Panc1 (cell line): ENCODE data around the gene CST5. TPM values are rescaled to one million over a fixed set of nuclear protein-coding genes. Genes with fewer than 3 reads are reported as not detected.

Source experiments
- ATAC-seq: fragments of 200-7000 bp; cut with Tn5 transposase; 2 replicates; pipeline ENCODE4 v1.9.1; 2020; ENCODE audit warnings: mild to moderate bottlenecking, moderate library complexity
- BruUV-seq: library from RNA; stranded (reverse); fragments of 400-500 nt; replicated peaks from 2 replicates; lab custom pipeline; 2021; lab: Mats Ljungman, UMichigan
- CTCF ChIA-PET: fragments of 300-600 bp; sonication (Branson Sonifier 250); formaldehyde crosslinking; loops from one replicate; lab custom pipeline; 2022; ENCODE audit warnings: antibody characterized with exemption; lab: Charles Lee
- POLR2A ChIA-PET: fragments of 300-600 bp; sonication (Branson Sonifier 250); formaldehyde crosslinking; loops from one replicate; lab custom pipeline; 2022; ENCODE audit warnings: antibody characterized with exemption; lab: Charles Lee
- DNase-seq: peaks from one replicate; pipeline ENCODE4 v3.0.0-alpha.2; 2010; ENCODE audit warnings: low read depth, low spot score
- H3K27ac ChIP-seq: 2 replicates; pipeline ENCODE4 v1.5.1; 2011; ENCODE audit warnings: mild to moderate bottlenecking, low read length, inconsistent platforms
- H3K27me3 ChIP-seq: fragments of 200-500 bp; sonication (Bioruptor generic); 2 replicates; pipeline ENCODE4 v1.6.0; 2014; ENCODE audit warnings: low read length, inconsistent platforms; ENCODE audit not compliant: control insufficient read depth, insufficient read depth
- H3K36me3 ChIP-seq: fragments of 200-500 bp; sonication (Bioruptor generic); 2 replicates; pipeline ENCODE4 v1.5.1; 2014; ENCODE audit warnings: inconsistent platforms, mild to moderate bottlenecking, low read length, moderate library complexity; ENCODE audit not compliant: control insufficient read depth, insufficient read depth
- H3K4me1 ChIP-seq: 2 replicates; pipeline ENCODE4 v1.5.1; 2011; ENCODE audit warnings: inconsistent platforms, mild to moderate bottlenecking, low read length, moderate library complexity; ENCODE audit not compliant: control insufficient read depth, insufficient read depth
- H3K4me3 ChIP-seq, 2 experiments: 2 replicates each; pipeline ENCODE4 v1.5.1; 2011 to 2012; ENCODE audit warnings: low read depth in 2 of 2, low read length in 2 of 2, mild to moderate bottlenecking in 2 of 2, inconsistent platforms in 1 of 2, moderate library complexity in 1 of 2
- H3K9me3 ChIP-seq: fragments of 200-500 bp; sonication (Bioruptor generic); 2 replicates; pipeline ENCODE4 v1.5.1; 2014; ENCODE audit warnings: low read depth, mild to moderate bottlenecking, inconsistent platforms, low read length, moderate library complexity; ENCODE audit not compliant: control insufficient read depth, insufficient read depth
- CTCF ChIP-seq: fragments of 450-650 bp; IDR thresholded peaks from 2 replicates; pipeline ENCODE4 v1.5.1; 2017; ENCODE audit warnings: mild to moderate bottlenecking
- POLR2AphosphoS5 ChIP-seq: IDR thresholded peaks from 2 replicates; pipeline ENCODE4 v1.6.1; 2012; ENCODE audit warnings: mild to moderate bottlenecking, low read depth, low read length, moderate library complexity
- SIN3A ChIP-seq: IDR thresholded peaks from 2 replicates; pipeline ENCODE4 v1.6.1; 2012; ENCODE audit warnings: low read depth, mild to moderate bottlenecking, low read length, moderate library complexity, borderline replicate concordance; ENCODE audit not compliant: insufficient read depth
- TCF7L2 ChIP-seq: IDR thresholded peaks from 2 replicates; pipeline ENCODE4 v1.6.1; 2011; ENCODE audit warnings: mild to moderate bottlenecking, low read depth, low read length, inconsistent platforms
- in situ Hi-C: cut with HindIII; loops from 2 replicates; pipeline ENCODE4 v1.10.0; 2016; ENCODE audit warnings: low sequenced_read_pairs, low pct_unique_long_range_greater_than_20kb
- intact Hi-C: fragments of 100-400 bp; cut with micrococcal nuclease; formaldehyde crosslinking; loops from one replicate; pipeline ENCODE4 v1.10.0; 2022; ENCODE audit not compliant: unreplicated experiment
- total RNA-seq: library from RNA; stranded (reverse); gene quantifications from one replicate; pipeline ENCODE4 v1.2.1, GENCODE V29; 2021; ENCODE audit not compliant: unreplicated experiment
- TF ChIP-seq, protein P1 (sequence below), 2 experiments: IDR thresholded peaks; 2 replicates each; pipeline ENCODE4 v1.6.1; 2011 to 2012; ENCODE audit warnings: low read depth in 2 of 2, control low read depth in 1 of 2, low read length in 1 of 2, mild to moderate bottlenecking in 1 of 2, moderate library complexity in 1 of 2; ENCODE audit not compliant: insufficient read depth in 1 of 2

The CST5 gene
- total RNA-seq, 1 experiment from 2014 or later: not detected

- H3K27ac ChIP-seq: no peak overlapping the region
- in situ Hi-C loops: no loop called here
- TF ChIP-seq, protein P1, sequence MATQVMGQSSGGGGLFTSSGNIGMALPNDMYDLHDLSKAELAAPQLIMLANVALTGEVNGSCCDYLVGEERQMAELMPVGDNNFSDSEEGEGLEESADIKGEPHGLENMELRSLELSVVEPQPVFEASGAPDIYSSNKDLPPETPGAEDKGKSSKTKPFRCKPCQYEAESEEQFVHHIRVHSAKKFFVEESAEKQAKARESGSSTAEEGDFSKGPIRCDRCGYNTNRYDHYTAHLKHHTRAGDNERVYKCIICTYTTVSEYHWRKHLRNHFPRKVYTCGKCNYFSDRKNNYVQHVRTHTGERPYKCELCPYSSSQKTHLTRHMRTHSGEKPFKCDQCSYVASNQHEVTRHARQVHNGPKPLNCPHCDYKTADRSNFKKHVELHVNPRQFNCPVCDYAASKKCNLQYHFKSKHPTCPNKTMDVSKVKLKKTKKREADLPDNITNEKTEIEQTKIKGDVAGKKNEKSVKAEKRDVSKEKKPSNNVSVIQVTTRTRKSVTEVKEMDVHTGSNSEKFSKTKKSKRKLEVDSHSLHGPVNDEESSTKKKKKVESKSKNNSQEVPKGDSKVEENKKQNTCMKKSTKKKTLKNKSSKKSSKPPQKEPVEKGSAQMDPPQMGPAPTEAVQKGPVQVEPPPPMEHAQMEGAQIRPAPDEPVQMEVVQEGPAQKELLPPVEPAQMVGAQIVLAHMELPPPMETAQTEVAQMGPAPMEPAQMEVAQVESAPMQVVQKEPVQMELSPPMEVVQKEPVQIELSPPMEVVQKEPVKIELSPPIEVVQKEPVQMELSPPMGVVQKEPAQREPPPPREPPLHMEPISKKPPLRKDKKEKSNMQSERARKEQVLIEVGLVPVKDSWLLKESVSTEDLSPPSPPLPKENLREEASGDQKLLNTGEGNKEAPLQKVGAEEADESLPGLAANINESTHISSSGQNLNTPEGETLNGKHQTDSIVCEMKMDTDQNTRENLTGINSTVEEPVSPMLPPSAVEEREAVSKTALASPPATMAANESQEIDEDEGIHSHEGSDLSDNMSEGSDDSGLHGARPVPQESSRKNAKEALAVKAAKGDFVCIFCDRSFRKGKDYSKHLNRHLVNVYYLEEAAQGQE (IDR thresholded peaks at IDR 0.05; ENCODE audit: insufficient read depth in 1 of 2, low read depth in 2 of 2, low read length in 1 of 2): no peak
- TF ChIP-seq CTCF: no peak
- TF ChIP-seq POLR2AphosphoS5: no peak
- no peak for TF ChIP-seq SIN3A
- no peak for TF ChIP-seq TCF7L2
- intact Hi-C loops: no loop called here
- DNase-seq (no peak), ATAC-seq (no peak)
- H3K36me3 ChIP-seq: no peaks in the 10 kb centered on the region
- H3K27me3 ChIP-seq: no peaks in the 10 kb centered on the region
- CTCF ChIA-PET: no interaction called here
- POLR2A ChIA-PET: no interaction called here
- no TSS peak for BruUV-seq
- H3K4me1 ChIP-seq: no peaks in the 10 kb centered on the region
- H3K4me3 ChIP-seq: no peak overlapping the region
- H3K9me3 ChIP-seq: no peaks in the 10 kb centered on the region
Observed at GRCh38 chr20:23856736-23857135, 22.8 kb downstream of the CST5 start.

DNA sequence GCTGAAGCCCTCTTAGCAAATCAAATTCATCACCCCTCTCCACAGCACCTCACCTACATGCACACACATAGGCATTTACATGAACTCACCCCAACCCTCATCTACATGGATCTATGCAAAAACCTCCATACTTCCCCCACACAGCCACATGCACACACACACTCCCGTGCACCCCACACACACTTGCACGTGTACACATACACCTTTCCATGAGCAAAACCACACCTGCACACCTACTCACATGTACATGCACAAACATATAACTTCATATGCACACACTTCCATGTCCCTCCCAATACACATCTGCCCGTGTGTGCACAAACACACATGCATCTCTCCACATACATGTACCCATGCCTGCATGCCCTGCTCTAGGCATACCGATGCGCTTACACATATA, 23.3 kb downstream of the CST5 start:
- Histone ChIP-seq H3K27ac (no peak overlapping the region), H3K4me1 (no peaks in the 10 kb centered on the region), H3K4me3 (no peak overlapping the region), H3K9me3 (no peaks in the 10 kb centered on the region), H3K27me3 (no peaks in the 10 kb centered on the region), H3K36me3 (no peaks in the 10 kb centered on the region)
- TF ChIP-seq TCF7L2 (no peak), POLR2AphosphoS5 (no peak), SIN3A (no peak), CTCF (no peak)
- TF ChIP-seq, protein P1 (IDR thresholded peaks at IDR 0.05; ENCODE audit: insufficient read depth in 1 of 2, low read depth in 2 of 2, low read length in 1 of 2): no peak
- POLR2A ChIA-PET: no interaction called here
- CTCF ChIA-PET: no interaction called here
- intact Hi-C loops: no loop called here
- no TSS peak for BruUV-seq
- DNase-seq (no peak), ATAC-seq (no peak)
- in situ Hi-C loops: no loop called here
